D721Med (cell line): ENCODE results near the gene LRSAM1.

Experiments
- DNase-seq: peaks from one replicate; pipeline ENCODE4 v3.0.0; 2011; ENCODE audit warnings: low spot score; ENCODE audit not compliant: insufficient read length
- FAIRE-seq: peaks from 2 replicates; lab custom pipeline; 2011; peaks lifted over from hg19 to GRCh38; lab: Jason Lieb, UNC
- CTCF ChIP-seq: IDR thresholded peaks from 2 replicates; pipeline ENCODE4 v1.5.1; 2012; ENCODE audit warnings: mild to moderate bottlenecking, control low read depth; ENCODE audit not compliant: insufficient read depth; ENCODE audit errors: missing control alignments

Gene LRSAM1

GRCh38 chr9:127451608-127451857, 223 bp downstream of the LRSAM1 start:
- FAIRE-seq, result no peak
- DNase-seq, result no peak

GRCh38 chr9:127451858-127452656, 747 bp downstream of the LRSAM1 start:
- DNase-seq (peak; percentile 45), FAIRE-seq (no peak)
- TF ChIP-seq CTCF, result no peak

More at GRCh38 chr9:127451608-127451857, 223 bp downstream of the LRSAM1 start:
- TF ChIP-seq CTCF, result no peak

DNA sequence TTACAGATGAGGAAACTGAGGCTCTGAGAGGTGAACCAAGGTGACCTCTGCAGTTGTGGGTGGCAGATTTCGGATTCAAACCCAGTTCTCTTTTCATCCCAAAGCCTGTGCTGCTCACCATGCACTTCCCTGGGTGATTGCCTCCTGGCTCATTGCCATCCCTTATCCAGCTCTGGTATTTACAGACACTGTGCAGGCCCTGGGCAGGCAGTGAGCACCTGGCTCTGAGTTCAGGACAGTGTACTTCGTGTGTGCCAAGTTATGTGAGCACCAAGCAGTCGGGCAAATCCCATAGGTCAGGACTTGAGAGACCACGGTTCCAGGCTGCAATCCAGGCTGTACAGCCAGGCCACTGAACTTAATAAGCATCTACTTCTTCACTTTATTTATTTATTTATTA, 1.4 kb downstream of the LRSAM1 start:
- DNase-seq, result no peak
- TF ChIP-seq CTCF, result no peak
- FAIRE-seq, result no peak

DNA sequence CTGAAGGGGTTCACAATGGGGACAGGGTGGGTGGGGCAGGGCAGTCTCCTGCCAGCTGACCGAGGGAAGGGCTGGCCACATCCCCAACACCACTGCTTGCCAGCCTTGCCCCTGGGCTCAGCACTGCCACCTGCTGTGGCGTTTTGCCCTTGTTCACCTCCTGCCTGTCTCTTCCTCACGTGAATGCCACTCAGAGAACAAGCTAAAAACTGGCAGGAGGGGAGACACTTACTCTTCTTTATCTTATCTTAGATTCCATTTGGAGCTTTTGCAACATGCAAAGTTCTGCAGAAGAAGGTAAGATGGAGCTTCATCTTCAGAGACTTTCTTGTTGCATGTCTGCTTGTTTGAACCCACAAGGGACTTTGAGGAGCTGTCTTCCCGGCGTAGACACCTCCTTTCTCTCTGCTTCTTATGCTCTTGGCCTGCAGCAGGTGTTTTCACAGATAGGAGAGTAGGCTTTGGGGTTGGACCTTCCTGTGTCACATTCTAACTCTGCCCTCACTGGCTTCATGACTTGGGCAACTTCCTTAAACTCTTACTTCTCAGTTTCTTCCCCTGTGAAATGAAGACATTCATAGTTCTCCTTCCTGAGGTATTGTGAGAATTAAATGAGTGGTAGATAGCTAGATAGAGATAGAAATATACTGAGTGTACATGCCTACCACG, 4.1 kb downstream of the LRSAM1 start:
- DNase-seq (no peak), FAIRE-seq (no peak)
- peak; percentile 35 for TF ChIP-seq CTCF

GRCh38 chr9:127457191-127457878, 6.0 kb downstream of the LRSAM1 start:
- FAIRE-seq, result no peak
- no peak for TF ChIP-seq CTCF
- no peak for DNase-seq

DNA sequence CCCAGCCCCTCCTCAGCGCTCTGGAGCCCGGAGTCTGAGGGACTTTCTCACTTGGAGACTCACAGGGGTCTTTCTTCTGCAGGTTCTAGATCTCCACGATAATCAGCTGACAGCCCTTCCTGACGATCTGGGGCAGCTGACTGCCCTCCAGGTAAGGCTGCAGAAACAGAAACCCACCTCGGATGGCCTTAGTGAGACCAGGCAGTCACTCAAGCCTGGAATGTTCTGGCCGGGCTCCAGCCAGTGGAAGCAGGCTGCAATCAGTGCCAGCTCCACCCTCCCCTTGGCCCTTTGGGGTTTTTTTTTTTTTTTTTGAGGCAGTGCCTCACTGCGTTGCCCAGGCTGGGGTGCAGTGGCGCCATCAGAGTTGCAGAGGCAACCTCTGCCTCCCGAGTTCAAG, 7.6 kb downstream of the LRSAM1 start:
- FAIRE-seq (no peak), DNase-seq (no peak)
- no peak for TF ChIP-seq CTCF

DNA sequence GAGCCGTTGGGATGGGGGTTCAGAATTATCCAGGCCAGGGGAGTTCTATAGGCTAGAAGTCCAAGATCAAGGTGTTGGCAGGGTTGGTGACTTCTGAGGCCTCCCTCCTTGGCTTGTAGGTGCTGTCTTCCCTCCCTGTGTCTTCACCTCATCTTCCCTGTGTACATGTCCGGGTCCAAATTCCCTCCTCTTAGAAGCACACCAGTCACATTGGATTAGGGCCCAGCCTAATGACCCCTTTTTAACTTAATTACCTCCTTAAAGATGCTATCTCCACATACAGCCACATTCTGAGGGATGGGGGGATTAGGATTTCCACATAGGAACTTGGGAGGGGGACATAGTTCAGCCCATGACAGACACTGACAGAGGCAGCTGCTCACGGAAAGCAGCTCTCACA, 12.1 kb downstream of the LRSAM1 start:
- TF ChIP-seq CTCF, result no peak
- FAIRE-seq, result no peak
- no peak for DNase-seq
